HG03442 (cell line): ENCODE data around the gene CTSO.

Experiments
- ATAC-seq: cut with Tn5 transposase; IDR thresholded peaks from one replicate; pipeline ENCODE4 v1.9.1; 2021; ENCODE audit warnings: mild to moderate bottlenecking, moderate library complexity; ENCODE audit not compliant: unreplicated experiment

The CTSO gene

DNA sequence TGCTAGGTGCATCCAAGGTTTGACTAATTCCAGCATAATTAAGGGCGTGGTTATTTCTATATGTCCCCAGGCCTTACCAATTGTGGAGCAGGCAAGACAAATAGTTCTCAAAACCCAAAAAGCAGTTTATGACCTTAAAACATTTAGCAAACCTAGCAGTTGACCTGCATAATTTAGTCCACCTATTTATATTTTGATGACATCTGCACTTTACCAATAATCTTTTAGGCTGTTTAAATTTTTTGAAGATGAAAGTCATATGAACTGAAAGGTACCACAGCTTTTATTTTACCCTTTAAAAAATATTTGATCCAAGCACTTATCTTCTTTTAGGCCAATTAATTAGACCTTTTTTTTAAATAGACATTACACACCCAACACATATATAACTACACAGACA lies 77.8 kb downstream of the CTSO start:
- ATAC-seq = no peak
